NOMO-1 (cell line): Measurements from ENCODE around the gene TSSK2.
"Not testable (repeated sequence)": the region's sequence is repeated elsewhere in the genome, so short reads cannot be mapped to it uniquely, and the experiment has no call there.

Experiments
- DNase-seq, 2 experiments: peaks; one replicate each; lab custom pipeline; 2025; ENCODE audit not compliant: unreplicated experiment in 2 of 2; lab: John Stamatoyannopoulos, UW

TSSK2 gene

DNA sequence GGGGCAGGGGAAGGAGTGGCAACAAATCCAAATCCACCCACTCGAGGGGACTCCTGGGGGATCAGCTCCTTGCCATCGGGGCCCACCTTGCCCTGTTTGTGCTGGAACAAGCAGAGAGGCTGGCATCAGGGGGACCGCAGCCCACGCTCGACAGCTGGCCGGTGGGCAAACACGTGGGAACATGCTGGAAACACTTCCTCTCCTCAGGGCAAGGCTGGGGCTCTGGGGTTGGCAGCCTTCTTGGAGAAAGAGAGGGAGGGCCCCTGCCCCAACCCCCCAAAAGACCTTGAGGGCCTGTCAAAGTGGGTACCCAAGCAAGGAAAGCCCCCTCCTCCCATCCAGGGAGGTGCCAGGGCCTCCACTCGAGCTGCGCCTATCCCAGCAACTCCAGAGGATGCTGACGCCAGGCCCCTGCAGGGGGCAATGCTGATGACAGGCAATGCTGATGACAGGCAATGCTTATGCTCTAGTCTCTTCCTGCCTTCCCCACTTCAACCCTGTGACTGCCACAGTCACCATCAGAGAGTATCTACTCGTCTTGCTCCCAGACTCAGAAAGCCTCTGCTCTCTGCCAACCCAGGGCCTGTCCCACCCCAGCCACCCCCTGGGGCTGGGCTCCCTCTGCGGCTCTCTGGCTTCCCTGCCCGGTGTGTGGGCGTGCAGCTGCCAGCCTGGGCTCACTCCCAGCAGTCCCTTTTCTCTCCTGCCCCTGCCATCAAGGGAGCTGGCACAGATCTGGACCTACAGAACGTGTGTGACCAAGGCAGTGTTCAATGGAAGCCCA lies 7.3 kb downstream of the TSSK2 start:
- no peak for DNase-seq

DNA sequence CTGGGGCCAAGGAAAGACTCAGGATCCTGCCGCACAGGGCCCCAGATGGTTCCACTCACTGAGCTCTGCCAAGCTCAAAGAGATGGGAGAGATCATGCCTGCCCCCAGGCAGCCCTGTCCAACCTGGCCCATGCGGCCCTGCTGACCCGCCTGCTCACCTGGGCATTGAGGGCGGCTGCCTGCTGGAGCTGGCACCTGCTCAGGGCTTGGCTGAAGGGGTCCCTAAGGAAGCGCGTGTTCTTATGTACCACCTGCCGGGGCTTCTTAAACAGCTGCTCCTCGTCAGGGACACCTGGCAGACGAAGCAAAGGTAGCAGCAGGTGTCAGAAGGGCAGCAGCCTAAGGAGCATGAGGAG lies 7.9 kb downstream of the TSSK2 start:
- no peak for DNase-seq

- DNase-seq = no peak
These were observed 8.9 kb downstream of the TSSK2 start for GRCh38 chr22:19139974-19140373.

- DNase-seq = no peak
These were observed 11.3 kb downstream of the TSSK2 start for GRCh38 chr22:19142394-19142793.

DNA sequence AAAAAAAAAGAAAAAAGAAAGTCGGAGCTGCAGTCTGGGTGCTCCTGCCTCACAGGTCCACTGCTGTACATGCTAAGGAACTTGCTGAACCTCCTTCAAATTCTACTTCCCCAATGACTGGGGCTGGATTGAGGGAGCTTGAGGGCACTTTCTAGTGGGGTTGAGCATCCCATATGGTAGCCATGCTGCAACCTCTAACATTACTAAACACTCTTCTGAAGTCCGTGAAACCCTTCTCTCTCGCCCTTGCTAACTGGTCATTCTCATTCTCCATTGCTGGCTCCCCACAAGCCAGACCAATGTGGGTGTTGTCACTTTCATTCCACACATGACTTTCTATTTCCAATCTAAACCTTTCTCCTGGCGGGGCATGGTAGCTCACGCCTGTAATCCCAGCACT lies 12.1 kb downstream of the TSSK2 start:
- no peak for DNase-seq

DNA sequence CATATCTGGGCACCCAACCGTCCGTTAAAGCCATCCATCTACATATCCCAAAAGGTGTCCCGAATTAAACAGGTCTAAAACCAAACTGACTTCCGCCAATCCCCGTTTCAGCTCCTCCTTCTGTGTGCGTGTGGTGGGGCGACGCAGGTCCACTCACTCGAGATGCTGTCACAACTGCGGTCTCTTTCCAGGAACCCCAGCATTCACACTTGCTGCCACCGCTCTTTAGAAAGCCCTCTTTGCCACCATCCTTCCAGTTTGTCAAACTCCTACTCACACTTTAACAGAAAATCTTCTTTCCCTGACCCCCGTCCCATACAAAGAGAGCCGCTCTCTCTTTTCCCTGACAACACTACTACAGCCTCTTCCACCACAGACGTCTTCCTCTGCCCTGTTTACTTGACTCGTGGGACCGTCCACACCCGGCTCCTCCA lies 12.9 kb downstream of the TSSK2 start:
- peak; percentile 9 to 15 for DNase-seq

GRCh38 chr22:19146215-19146968 lies 15.3 kb downstream of the TSSK2 start:
- no peak for DNase-seq

- DNase-seq = no peak
These were observed 16.2 kb downstream of the TSSK2 start for GRCh38 chr22:19147195-19147780.

GRCh38 chr22:19148417-19149046 lies 17.4 kb downstream of the TSSK2 start:
- DNase-seq = no peak

GRCh38 chr22:19149047-19149883 lies 18.2 kb downstream of the TSSK2 start:
- peak; percentile 37 to 48 for DNase-seq

DNA sequence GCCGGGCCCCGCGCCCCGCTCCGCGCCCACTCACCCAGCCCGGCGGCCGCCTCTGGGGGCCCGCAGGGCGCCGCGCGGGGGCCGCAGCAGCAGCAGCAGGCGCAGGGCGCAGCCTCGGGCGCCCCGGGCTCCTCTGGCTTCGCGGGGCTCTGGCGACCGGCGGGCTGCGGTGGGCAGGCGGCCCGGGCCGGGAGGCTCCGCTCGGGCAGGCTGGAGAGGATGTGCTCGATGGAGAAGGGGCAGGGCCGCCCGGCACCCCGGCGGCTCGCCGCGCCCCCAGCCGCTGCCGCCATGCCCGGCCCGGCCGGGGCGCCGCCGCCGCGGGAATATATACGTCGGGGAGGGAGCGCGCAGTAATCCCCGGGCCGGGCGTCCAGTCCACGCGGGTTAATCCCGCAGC lies 18.9 kb downstream of the TSSK2 start, which contains the start of gene GSC2:
GSC2 (minus strand) TSS at position 302 of the 400 bp plus-strand sequence; CDS start at position 293, 9 bp downstream.
- DNase-seq = no peak

DNA sequence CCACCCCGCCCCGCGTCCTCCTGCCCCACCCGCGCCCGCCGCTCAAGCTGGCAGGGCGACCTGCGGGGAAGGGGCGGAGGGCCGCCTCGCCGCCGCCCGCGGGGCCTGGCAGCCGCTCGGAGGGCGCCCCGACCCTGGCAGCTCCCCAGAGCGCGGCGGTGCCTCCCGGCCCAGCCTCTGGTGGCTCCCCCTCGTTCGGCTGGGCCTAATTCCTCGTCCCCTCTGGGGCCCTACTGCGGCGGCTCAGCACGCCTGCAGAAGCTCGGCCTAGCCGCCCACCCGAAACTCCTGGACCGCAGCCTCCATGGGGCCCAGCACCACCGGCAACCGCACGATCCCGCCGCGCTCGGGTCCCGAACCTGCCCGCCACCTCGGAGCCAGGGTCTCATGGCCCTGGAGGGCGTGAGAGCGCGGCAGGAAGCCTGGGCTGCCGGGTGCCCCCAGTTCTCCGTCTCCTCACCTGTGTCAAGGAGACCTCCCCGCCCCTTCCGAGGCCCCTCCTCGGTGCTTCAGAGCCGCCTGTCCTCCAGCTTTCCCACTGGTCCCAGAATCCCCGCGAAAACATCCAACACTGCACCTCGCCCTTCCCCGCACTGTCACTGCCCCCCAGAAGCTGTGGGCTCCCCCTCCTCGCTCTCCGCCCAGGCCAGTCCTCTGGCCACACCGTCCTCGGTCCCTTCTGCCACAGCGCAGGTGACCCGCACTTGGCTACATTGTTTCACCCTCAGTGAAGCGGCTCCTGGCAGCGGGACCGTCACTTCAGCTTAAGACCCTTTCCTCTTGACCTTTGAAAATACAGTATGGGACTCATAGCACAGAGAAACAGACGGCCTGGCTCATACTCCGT lies 19.6 kb downstream of the TSSK2 start:
- no peak for DNase-seq

DNA sequence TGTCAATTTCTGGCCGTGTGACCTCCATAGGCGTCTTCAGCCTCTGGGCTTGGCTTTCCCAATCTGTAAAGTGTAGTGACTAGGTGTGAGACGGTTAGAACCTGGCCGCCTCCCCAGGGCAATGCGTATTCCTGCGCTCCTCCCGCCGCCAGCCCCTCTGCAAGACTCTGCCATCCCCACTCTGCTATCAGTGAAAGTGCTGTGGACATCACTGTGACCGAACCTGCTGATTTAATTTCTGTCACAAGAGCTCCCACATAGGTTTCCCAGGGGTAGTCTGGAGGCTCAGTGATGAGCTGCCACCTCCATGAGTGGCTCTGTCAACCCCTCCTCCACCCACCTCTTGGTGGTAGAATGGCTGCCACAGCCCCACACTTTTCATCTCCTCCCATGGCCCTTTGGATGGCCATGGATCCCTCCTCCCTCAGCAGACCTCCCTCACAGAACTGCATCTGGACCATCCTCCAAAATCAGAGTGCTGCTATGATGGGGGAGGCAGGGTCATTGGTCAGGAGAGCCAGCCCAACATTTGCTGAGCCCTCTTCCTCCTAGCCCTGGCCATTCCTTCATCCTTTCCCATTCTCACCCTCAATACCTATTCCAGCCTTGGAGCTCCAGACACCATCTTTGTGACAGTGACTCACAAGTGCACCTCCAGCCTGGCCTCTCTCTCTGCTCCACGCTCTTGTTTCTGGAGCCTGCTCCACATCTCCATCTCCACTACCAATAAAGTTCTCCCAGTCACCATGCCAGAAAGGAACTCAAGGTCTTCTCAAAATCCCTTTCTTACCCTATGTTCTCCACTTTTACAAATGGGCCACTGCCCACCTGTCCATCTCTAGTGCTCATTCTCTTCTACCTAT lies 20.5 kb downstream of the TSSK2 start:
- DNase-seq = no peak

- no peak for DNase-seq
These were observed 22.1 kb downstream of the TSSK2 start for GRCh38 chr22:19152942-19153883.

DNA sequence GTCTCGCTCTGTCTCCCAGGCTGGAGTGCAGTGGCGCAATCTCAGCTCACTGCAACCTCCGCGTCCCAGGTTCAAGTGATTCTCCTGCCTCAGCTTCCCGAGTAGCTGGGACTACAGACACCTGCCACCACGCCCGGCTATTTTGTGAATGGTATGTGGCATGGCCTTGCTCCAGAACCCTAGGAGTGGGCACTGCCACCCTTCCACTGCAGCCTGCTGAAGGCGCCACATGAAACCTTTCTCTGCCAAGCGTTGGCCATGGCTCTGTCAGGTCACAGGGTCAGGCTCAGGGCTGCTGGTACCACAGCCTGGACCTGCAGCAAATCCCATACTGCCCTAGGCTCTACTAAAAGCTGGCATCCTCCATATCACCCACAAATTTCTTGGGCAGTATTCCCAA lies 25.0 kb downstream of the TSSK2 start:
- not testable (repeated sequence) for DNase-seq

GRCh38 chr22:19158649-19159048 lies 27.5 kb downstream of the TSSK2 start:
- DNase-seq = not testable (repeated sequence)

GRCh38 chr22:19164425-19164824 lies 33.3 kb downstream of the TSSK2 start:
- DNase-seq = no peak
